ENCODE results near the gene CCNY. TPM values are rescaled to one million over a fixed set of nuclear protein-coding genes. Genes with fewer than 3 reads are reported as not detected.

The CCNY gene
- total and polyA plus RNA-seq, 2 of the 13 experiments (the other 11 are each of a cell fraction or from before 2014, with no cell fraction given) = 48.2 to 54.7 TPM

GRCh38 chr10:35607475-35608327 is 271.4 kb downstream of the CCNY start:
- H3K9ac ChIP-seq (ENCODE audit: insufficient read depth, low read depth, low read length) = no peak overlapping the region
- H3K4me1 ChIP-seq (ENCODE audit: insufficient read depth, low read length) = peaks cover 13% of the 10 kb centered on the region
- no peaks in the 10 kb centered on the region for H4K20me1 ChIP-seq (ENCODE audit: insufficient read depth, low read length)
- FAIRE-seq = no peak
- no peak for ATAC-seq
- DNase-seq (ENCODE audit: low spot score) = no peak
- no peak for TF ChIP-seq ZNF552 (CRISPR knock-in tag; IDR thresholded peaks at IDR 0.05; ENCODE audit: borderline replicate concordance)
- no peak for TF ChIP-seq MLLT10 (CRISPR knock-in tag; IDR thresholded peaks at IDR 0.05)
- TF ChIP-seq SMAD3 (CRISPR knock-in tag; IDR thresholded peaks at IDR 0.05) = no peak
- TF ChIP-seq ZSCAN30 (CRISPR knock-in tag; IDR thresholded peaks at IDR 0.05) = no peak
- TF ChIP-seq DR1 (CRISPR knock-in tag; IDR thresholded peaks at IDR 0.05) = no peak
- TF ChIP-seq ZNF234 (CRISPR knock-in tag; conservative IDR thresholded peaks at IDR 0.05) = no peak
- TF ChIP-seq ZNF326 (CRISPR knock-in tag; IDR thresholded peaks at IDR 0.05; ENCODE audit: borderline replicate concordance) = no peak
- no peak for TF ChIP-seq TOPORS (CRISPR knock-in tag; IDR thresholded peaks at IDR 0.05)
- no peak for TF ChIP-seq HNRNPK (IDR thresholded peaks at IDR 0.05; ENCODE audit: low read depth, low read length, poor library complexity, severe bottlenecking)
- TF ChIP-seq HNF1A (IDR thresholded peaks at IDR 0.05; ENCODE audit: low read depth) = no peak
- no peak for TF ChIP-seq HNF1A (CRISPR knock-in tag; IDR thresholded peaks at IDR 0.05; ENCODE audit: borderline replicate concordance)
- TF ChIP-seq SRY (CRISPR knock-in tag; IDR thresholded peaks at IDR 0.05) = no peak
- no peak for TF ChIP-seq ZNF543 (CRISPR knock-in tag; IDR thresholded peaks at IDR 0.05)
- no peak for TF ChIP-seq ETS1 (CRISPR knock-in tag; IDR thresholded peaks at IDR 0.05)
- TF ChIP-seq ZNF746 (CRISPR knock-in tag; IDR thresholded peaks at IDR 0.05) = no peak
- no peak for TF ChIP-seq TP53 (CRISPR knock-in tag; conservative IDR thresholded peaks at IDR 0.05)
- TF ChIP-seq STAG1 (CRISPR knock-in tag; IDR thresholded peaks at IDR 0.05) = no peak
- TF ChIP-seq, protein P1, sequence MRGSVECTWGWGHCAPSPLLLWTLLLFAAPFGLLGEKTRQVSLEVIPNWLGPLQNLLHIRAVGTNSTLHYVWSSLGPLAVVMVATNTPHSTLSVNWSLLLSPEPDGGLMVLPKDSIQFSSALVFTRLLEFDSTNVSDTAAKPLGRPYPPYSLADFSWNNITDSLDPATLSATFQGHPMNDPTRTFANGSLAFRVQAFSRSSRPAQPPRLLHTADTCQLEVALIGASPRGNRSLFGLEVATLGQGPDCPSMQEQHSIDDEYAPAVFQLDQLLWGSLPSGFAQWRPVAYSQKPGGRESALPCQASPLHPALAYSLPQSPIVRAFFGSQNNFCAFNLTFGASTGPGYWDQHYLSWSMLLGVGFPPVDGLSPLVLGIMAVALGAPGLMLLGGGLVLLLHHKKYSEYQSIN (CRISPR knock-in tag; IDR thresholded peaks at IDR 0.05; ENCODE audit: borderline replicate concordance) = no peak
- H3K4me2 ChIP-seq (ENCODE audit: low read depth, low read length) = no peak overlapping the region
- no peaks in the 10 kb centered on the region for H3K79me2 ChIP-seq (ENCODE audit: insufficient read depth, low read length)
- in situ Hi-C loops (cut with HindIII; ENCODE audit: extremely low pct_ligation_motif_present, low pct_unique_long_range_greater_than_20kb) = no loop called here
- 84% methylated on average over 68 of the region's 78 CpGs for WGBS (ENCODE audit: low lambda C conversion rate)
- ChIA-PET CTCF (ENCODE audit: low intra/inter-chr PET ratio, low total read pairs) (no interaction called here), POLR2A (no interaction called here)
- H3K27ac ChIP-seq (ENCODE audit: extremely low read length, insufficient read depth, low read length) = no peak overlapping the region
- no TSS peak for BruUV-seq (replicated peaks)
- no peaks in the 10 kb centered on the region; a peak in 1 of 5 replicates for H3K27me3 ChIP-seq (ENCODE audit: control insufficient read depth in 1 of 2, insufficient read depth in 2 of 2, low read length in 2 of 2)
- no peak overlapping the region for H2AFZ ChIP-seq (ENCODE audit: low read length)
- no peak overlapping the region for H3K4me3 ChIP-seq (replicated peaks in 1 of 3; ENCODE audit: insufficient read depth in 1 of 3, low read depth in 2 of 3, low read length in 3 of 3)
- 0 out of 2 replicates have a peak, but pooled peaks cover 7% of the 10 kb centered on the region for H3K9me3 ChIP-seq (ENCODE audit: low read length)
- intact Hi-C loops (cut with micrococcal nuclease; ENCODE audit: unreplicated experiment) = no loop called here
- no peaks in the 10 kb centered on the region for H3K36me3 ChIP-seq (replicated peaks in 1 of 2; ENCODE audit: control insufficient read depth in 1 of 2, insufficient read depth in 2 of 2, low read length in 2 of 2)

Data from HepG2 (cell line).